NCI-H345 treated with DMSO at 0.1 percent for 48 hours (cell line): ENCODE data around the gene SLC19A1.

Experiments used
- DNase-seq: peaks from one replicate; lab custom pipeline; 2025; ENCODE audit not compliant: unreplicated experiment; lab: John Stamatoyannopoulos, UW

The SLC19A1 gene

DNA sequence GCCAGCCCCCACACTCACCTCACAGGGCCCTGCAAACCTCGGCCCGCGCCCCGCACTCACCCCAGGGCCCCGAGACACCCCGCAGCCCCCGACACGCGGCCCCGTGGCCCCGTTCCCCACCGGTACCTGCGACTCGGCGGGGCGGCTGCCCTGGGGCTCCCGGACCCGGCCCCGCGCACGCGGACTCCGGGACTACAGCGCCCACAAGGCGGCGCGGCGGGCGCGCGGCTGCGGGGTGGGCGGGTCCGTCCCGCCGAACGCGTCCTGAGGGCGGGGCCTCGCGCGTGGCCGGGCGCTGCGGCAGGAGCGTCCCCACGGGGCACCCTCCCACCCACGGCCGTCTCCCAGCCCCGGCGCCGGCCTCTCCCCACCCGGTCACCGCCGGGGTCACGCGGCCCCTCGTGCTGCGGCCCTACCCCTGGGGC lies at the start of gene SLC19A1:
SLC19A1 (minus strand) TSS at position 199 of the 425 bp plus-strand sequence. CDS start 4,481 bp downstream, outside the sequence.
- peak; percentile 14 for DNase-seq

DNA sequence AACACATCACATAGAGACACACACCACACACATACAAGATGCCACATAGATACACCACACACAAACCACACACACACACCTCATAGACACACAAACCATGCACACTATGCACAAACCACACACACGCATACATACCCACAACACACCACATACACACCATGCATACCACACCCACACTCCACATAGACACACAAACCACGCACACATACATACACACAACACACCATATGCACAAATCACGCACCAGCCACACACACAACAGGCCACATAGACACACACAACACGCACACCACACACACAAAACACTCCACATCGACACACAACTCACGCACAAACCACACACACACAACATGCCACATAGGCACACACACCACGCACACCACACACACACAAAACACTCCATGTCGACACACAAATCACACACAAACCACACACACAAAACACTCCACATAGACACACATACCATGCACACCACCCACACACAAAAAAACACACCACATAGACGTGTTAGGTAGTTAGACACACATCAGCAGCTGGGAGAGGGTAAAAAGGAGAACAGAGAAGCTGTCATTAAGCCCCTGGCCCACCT lies 49.5 kb upstream of the SLC19A1 start:
- DNase-seq, result no peak

DNA sequence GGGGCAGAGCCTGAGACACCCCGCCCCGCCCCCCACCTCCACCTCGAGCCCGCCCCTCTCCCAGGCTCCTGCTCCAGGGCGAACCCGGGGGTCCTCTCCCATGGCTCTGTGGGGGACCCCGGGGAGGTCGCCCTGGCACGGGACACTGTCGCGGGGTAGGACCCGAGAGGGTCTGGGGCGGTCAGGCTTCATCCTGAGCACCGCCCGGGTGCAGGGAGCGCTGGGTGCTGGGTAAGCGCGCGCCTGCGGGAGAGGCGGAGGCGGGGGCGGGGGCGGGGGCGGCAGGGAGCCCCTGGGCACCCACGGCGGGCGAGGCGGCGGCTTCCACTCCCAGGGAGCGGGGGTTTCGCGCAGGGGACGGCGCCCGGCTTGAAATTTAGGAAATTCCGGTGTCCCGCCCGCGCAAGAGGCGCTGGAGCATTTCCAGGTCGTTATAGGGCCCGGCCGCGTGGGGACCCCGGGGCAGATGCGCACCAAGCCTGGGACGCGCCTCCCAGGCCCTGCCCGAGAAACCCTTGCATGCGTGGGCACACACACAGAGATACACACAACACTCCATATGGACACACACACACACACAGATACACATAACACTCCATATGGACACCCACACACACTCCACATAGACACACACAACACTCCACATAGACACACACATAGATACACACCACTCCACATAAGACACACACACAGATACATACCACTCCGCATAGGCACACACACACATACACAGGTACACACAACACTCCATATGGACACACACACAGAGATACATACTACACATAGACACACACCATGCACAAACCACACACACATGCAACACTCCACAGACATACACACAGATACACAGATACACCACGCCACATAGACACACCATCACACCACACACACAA lies 48.7 kb upstream of the SLC19A1 start:
- no peak for DNase-seq

DNA sequence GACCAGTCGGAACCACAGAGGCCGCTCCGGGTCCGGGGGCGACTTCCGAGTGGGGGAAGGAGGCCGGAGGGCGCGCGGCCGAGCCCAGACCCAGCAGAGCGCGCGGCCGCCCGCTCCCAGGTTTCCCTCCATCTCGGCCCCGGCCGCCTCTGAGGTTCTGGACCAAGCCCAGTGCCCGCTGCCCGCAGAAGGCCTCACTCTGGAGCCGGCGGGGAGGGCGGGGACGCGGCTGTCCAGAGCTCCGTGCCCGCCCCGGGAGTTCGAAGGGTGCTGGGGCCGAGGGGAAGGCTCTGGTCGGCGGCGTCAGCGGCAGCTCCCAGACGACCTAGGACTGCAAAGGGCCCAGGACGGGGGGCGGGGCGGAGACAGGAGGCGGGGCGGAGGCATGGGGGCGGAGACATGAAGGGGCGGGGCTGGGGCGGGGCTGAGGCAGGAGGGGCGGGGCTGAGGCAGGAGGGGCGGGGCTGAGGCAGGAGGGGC lies 48.0 kb upstream of the SLC19A1 start:
- DNase-seq, result no peak

DNA sequence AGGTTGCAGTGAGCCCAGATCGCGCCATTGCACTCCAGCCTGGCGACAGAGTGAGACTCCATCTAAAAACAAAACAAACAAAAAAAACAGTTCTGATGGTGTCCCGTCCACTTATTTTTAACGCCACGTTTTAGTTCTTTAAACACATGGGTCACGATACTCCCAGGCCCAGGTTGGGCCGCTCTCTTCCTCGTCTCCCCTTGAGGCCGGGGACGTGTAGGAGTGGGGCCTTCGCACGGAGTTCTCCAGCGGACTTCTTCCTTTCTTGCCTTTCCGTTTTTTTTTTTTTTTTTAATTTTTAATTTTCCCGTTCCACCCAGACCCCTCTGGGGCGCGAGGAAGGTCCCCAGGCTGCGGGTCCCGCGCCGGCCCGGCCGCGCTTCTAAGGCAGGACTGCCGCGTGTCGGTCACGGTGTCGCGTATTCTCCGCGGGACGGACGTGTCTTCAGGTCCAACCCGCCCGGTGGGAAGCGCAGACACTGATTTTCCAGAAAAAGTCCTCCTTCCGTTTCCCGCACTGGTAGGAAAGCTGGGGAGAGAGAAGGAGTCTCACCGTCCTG lies 47.5 kb upstream of the SLC19A1 start:
- DNase-seq, result no peak

DNA sequence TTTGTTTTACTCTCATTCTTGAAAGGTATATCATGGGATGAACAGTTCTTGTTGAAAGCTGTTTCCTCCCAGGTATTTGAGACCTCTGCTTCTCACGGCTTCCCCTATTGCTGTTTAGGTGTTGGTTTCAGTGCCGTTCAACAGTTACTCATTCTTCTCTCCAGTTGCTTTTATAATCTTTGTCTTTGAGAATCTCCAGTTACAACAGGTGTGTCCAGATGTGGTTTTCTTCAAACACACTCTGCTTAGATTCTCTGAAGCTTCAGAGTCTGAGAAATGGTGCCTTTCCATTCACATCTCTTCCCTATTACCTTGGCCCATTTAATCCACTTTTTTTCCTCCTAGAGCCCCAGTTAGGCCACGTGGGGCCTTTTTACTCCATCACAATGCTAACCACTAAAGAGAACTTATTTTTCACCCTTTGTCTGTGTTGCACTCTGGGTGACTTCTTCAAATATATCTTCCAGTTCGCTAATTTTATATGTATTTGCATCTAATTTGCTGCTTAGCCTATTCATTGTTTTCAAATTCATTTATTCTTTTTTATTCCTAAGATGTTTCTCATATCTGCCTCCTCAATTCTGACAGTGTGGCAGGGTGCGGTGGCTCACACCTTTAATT lies 46.7 kb upstream of the SLC19A1 start:
- DNase-seq, result no peak

DNA sequence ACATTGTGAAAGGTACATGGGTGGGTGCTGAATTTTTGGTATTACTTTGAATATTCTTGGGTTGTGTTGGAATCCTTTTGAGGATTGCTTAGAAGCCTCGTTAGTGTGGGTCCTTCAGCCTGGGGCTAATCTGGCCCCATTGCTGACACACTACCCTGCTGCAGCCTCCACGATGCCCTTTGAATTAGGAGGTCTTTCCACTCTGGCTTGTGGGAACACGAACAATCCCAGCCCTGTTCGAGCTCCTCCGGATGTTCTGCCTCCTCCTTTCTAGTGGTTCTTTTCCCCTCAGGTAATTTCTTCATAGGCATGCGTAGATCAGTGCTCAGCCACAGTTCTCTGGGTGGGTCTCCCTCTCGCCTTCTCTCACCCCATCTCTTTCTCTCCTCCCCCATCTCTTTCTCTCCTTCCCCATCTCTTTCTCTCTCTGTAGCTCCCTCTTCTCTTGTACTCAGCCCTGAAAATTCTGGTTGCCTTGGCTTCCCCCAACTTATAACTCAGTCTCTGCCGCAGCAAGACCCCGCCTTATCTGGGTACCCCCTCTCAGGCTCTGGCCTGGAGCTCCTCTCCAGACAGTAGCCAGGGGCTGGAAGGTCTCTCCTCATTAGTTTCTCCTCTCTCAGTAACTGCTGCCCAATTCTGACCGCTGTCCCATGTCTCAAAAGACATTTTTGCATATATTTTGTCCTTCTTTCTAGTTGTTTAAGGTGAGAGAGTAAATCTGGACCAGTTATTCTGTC lies 46.0 kb upstream of the SLC19A1 start:
- no peak for DNase-seq

DNA sequence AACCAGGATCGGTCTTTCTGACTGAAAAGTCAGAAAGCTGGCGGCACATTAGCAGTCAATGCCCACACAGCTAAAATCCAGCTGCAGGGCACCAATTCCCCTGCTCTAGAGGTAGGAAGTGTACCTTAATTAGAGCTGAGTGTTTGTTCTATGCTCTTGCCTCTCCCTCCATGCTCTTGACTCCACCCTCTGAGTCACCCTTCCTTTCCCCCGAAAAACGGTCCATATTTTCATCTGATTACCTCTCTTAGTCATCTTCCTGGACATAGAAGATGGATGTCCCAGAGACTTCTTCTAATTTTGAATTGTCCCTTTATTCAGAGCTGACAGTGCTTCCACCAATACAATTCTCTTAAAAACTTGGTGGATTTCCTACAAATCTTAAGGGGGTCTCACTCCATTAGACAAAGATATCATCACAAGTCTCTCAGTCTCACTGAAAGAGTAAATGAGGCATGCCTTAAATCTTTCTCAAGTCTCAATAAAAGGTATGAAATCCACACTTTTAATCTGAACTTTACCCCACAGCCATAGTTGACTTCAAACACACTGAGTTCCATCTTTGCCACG lies 44.1 kb upstream of the SLC19A1 start:
- DNase-seq, result no peak

DNA sequence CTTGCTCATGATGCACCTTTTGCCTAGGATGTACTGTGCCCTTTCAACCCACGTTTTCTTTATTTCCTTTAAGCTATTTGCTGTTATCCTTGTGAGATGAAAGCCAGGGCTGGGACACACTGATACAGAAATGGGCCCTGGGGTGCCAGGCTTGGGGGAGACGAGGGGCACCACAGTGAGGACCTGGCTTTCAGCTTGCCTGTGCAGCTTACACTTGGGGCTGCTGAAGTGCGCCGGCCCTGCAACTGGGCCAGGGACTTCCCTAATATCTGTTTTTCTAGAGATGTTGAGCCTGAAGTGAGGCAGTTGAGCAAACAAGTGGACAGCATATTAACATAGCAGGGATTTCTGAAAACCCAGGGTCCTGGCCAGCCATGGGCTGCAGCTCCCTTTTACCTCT lies 42.5 kb upstream of the SLC19A1 start:
- no peak for DNase-seq

DNA sequence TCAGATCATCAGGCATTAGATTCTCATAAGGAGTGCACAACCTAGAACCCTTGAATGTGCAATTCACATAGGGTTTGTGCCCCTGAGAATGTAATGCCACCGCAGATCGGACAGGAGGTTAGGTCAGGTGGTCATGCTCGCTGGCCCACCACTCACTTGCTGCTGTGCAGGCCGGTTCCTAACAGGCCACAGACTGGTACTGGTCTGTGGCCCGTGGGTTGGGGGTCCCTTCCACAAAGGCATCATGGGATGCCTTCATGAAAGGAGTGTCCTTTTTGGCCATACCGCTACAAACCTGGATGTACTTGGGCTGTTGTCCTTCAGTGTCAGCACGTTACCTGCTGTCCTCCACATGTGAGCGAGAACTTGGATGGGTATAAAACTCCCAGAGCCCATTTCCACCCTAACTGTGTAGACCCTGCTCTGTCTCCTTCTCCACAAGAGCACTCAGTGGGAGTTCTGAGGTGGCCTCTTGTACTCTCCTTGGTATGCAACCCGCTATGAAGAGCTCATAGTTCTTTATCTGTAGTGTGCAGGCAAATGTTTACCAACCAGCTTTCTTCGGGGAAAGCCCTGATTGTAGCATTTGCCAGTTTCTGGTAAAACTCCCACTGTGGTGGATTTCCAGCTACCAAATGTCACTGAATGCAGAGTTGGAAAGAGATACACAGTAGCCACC lies 41.7 kb upstream of the SLC19A1 start:
- no peak for DNase-seq

DNA sequence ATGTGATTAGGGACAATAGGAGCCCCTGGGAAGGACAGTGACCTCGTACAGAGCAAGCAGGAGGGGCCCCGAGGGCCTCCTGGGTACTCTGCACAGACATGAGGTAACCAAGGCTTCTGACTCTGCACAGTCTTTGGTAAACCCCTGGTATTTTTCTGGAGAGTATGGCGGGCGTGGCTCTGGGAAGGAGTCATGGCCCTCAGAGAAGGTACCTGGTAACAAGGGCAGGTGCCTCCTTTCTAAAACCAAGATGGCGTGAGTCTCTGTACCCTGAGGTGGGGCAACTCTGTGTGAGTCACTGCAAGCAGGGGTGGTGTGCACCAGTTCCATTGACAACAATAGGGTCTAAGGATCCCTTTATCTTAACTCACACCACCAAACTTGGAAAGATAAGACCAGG lies 39.9 kb upstream of the SLC19A1 start:
- DNase-seq, result no peak

DNA sequence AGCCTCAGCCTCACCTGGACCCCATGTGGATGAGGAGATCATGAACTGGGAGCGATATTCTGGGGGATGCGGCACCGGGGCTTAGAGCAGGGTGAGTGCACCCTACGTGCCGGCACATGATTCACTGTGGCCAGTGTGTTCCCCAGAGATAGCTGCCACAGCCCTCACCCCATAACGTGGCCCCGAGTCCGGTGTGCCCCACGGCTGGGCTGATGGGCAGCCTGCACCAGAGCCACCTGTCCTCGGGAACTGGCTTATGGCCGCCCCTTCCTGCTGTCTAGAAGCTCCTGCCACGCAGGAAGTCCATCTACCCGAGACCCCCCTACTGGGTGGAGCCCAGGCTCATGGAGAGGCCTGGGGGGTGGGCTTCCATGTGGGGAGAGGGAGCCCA lies 39.1 kb upstream of the SLC19A1 start:
- DNase-seq, result no peak

DNA sequence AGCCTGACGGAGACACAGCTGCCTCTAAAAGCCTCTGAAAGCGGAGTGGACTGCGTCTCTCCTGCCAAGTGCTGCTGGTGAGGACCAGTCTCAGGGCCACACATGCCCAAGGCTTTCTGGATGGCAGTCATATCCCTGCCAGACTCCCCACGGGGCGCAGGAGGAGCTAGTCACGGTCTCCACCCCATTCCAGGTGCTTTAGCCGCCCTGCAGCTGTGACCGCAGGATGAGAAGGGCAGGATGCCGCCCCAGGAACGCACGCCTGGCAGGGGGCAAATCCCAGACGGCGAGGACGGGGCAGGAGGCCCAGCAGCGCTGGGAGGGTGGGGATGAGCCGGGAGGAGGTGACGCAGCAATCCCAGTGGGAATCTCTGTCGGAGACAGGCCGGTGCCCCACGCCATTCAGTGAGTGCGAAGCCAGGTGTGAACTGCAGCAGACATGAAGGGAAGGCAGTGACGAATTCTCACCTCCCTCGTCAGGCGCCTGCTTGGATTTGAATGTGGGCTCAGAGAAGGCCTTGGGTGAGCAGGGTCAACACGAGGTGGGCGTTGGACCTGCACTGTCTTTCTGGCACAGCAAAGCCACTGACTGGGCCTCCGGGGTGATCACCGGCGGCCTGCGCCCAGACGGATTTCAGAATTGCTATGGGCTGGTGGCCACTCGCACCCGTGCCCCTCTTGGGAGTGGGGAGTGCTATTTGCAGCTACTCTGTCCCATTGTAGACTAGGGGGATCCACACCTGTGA lies 38.5 kb upstream of the SLC19A1 start:
- DNase-seq, result peak; percentile 32

DNA sequence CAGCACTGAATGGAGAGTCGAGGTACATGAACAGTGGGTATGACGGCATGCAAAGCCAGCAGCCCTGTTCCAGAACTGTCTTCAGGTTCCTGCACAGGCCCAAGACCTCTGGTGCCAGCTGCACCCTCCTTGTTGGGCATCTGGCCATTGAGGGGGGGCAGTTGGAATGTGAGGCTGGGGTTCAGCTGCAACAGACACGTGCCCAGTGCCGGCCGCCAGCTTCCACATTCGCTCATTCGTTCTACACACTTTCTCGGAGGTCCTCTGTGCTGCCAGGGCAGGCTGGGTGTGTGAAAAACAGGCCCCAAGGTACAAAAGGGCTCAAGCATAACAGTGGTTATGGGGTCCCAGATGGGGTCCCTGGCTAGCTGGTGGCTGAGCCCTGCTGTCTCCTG lies 37.9 kb upstream of the SLC19A1 start:
- no peak for DNase-seq

DNA sequence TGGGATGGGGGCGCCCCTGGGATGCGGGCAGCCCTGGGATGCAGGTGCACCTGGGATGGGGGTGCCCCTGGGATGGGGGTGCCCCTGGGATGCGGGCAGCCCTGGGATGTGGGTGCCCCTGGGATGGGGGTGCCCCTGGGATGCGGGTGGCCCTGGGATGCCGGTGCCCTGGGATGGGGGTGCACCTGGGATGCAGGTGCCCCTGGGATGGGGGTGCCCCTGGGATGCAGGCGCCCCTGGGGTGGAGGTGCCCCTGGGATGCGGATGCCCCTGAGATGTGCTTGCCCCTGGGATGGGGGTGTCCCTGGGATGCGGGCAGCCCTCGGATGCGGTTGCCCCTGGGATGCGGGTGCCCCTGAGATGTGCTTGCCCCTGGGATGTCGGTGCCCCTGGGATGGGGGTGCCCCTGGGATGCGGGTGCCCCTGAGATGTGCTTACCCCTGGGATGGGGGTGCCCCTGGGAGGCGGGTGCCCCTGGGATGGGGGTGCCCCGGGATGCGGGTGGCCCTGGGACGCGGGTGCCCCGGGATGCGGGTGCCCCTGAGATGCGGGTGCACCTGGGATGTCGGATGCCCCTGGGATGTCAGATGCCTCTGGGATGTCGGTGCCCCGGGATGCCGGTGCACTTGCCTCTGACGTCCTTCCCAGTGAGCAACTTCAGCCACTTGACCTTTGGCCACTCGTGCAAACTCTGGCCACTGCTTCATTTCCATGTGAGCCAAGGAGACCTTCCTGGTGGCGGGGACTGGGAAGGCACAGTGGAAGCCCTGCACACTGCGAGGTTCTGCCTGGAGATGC lies 37.3 kb upstream of the SLC19A1 start:
- DNase-seq, result no peak

DNA sequence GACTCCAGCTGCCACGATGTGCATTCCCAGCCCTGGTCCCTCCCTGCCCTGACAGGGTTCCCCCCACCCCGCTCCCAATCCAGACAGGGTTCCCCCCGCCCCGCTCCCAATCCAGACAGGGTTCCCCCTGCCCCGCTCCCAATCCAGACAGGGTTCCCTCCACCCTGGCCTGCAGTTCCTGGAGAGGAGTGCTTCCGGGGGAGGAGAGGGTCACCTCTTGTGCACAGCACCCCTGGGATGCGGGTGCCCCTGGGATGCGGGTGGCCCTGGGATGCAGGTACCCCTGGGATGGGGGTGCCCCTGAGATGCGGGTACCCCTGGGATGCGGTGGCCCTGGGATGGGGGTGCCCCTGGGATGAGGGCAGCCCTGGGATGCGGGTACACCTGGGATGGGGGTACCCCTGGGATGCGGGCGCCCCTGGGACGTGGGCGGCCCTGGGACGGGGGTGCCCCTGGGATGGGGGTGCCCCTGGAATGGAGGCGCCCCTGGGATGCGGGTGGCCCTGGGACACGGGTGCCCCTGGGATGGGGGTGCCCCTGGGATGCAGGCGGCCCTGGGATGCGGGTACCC lies 36.7 kb upstream of the SLC19A1 start:
- no peak for DNase-seq

DNA sequence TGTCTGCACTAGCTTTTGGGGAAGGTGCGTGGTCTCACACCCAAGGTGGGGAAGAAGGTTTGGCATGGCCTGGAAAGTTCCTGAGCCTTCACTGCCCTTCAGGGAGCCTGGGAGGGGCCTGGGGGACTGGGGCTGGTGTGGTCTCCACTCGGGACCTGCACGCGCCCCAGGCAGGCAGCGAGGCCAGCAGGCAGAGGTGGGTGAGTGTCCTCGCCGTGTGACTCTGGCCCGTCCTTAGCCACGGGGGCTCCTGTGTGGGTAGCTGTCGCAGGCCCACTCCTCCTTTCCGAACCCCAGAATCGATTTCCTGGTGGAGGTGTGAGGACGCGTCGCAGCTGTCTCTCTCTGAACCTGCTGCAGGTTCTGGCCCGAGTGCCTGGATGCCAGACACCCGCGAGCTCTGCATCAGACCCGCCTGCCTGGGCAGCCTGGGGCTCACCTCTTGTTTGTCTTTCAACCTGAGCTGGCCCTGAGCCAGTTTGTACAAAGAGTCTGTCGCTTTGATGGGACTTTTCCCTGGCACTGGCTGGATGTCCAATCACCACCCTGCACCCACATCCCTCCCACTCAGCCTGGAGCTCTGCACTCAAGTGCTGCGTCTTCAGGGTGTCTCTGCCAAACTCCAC lies 36.0 kb upstream of the SLC19A1 start:
- peak; percentile 83 for DNase-seq

DNA sequence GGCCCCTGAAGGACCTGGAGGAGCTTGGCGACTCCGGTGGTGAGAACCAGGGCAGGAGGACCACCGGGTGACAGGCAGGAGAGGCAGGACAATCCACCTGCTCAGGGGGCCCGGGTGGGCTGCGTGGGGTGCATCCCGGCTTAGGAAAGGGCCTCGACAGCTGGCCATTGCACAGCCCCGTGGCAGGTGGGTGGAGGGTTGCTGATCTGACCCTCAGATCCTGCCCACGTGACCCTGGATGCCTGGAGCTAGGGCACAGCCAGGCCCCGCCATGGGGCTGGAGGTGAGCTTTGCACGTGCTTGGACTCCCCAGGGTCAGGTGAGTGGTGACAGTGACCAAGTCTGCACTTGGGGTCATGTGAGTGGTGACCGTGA lies 35.5 kb upstream of the SLC19A1 start:
- no peak for DNase-seq
